GM10847 (cell line): ENCODE data around the gene RASSF4.

Experiments
- POLR2A ChIP-seq: IDR thresholded peaks from 2 replicates; pipeline ENCODE4 v1.6.1; 2011; ENCODE audit not compliant: insufficient read length; ENCODE audit errors: extremely low read depth

RASSF4 gene

DNA sequence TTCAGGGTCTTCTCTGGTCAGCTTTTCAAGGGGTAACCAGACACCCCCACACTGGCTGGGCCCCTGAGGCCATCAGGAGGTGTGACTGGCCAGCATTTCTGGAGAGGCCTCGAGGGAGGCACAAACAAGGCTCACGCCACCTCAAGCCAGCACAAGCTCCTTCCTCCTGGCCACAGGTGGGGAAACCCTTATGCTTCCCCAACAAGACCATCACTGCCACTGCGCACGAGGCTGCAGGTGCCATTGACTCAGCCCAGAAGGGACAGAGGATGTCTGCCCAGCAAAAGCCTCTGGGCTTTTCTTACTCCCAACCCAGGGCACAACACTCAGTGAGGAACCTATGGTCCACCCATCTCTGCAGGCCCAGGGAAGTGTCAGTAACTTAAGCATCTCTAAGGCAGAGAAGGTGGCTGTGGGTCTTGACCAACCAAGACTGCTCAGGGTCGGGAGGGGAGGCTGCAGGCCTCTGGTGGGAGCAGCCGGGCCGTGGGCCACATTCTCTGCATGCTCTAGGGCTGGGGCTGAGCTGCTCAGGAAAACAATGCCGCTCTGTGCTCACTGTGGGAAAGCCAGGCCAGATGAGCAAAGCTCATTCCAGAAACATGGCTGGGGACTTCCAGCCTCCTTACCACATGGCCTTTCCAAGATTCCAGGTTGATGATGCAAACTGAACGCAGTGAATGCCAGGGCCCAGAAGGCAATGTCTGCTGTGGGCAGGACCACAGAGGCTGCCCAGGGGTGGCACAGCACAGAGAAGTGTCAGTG, 24.2 kb upstream of the RASSF4 start:
- TF ChIP-seq POLR2A, result no peak

DNA sequence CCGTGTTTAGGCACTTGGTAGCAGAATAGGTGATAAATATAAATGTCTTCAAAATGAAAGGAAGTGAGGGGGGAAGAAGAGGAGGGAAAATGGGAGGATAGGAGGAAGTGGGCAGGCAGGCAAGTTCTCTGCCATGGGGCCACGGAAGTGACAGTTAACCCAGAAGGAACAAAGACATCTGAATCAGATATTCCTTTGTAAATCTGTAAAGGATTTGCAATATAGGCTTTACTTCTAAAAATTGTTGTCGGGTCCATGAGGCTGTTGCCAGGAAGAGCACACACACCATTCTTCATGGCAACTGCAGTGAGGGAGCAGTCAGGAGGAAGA, 23.7 kb upstream of the RASSF4 start:
- TF ChIP-seq POLR2A, result no peak

DNA sequence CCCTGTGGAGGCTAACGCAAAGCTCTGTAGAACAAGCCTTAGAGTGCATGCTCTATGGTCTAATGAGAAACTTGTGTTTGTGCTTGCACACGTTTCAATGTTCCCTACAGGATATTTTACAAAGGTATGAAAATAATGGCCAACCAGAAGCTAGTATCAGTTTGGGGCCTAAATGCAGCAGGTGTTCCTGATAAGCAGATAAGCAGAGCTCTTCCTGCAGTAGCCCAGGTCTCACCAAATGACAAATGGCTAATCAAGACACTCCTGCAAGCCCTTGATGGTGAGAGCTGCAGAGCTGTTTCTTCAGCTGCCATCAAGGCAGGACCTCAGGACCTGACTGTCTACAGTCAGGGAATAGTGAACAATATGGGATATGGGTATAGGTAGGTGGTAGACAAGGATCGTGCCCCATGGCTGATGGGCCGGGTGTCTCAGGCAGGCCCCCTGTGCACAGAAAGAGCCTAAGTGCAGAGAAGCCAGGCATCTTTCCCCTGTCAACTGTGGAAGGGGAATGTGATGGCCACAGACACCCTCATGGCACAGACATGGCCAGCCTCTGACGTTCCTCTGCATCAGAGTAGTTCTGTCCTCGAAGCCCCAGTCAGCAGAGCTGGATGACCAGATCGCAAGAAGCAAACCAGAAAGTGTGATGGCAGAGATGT, 23.2 kb upstream of the RASSF4 start:
- TF ChIP-seq POLR2A, result no peak

DNA sequence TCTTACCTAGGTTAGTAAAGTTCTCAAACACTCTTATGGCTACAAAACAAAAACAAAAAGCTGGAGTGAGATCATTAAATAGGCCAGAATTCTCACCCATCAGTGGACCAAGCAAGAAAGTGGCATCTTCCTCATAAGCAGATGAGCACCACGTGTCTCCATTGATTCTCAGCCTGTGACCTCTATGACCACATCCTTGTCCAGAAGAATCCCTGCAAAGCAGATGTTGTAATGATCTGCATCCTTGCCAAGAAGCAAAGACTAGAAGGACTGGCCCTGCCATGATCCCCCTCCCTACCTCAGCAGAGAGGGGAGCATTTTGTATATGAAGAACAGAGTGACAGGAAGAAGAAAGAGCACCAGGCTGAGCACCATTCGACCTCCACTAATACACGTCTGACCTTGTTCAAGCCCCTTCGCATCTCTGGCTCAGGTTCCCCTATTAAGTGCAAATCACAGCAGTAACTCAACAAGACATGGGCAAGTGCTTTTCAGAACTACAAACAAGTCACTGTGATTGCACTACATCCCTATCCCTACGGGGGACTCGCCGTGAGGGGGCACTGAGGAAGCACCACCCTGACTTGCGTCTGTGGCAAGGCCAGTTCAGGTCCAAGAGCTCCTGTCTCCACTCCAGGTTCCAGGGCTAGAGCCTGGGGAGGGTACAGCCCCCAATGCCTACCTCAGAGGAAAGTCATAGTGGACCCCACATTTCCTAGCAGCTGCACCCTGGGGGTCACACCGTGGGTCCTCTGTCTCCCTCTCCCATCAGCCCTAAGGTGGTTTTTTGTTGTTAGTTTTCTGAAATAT, 22.2 kb upstream of the RASSF4 start:
- no peak for TF ChIP-seq POLR2A

DNA sequence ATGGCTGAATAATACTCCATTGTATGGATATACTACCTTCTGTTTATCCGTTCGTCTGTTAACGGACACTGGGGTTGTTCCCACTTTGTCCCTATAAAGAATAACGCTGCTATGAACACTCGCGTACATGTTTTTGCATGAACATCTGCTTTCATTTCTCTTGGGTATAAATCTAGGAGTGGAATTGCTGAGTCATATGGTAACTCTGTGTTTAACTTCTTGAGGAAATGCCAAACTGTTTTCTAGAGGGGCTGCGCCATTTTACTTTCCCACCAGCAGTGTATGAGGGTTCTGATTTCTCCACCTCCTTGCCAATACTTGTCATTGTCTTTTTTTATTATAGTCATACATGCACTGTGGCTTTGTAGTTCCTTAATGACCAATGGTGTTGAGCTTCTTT, 20.6 kb upstream of the RASSF4 start:
- no peak for TF ChIP-seq POLR2A

DNA sequence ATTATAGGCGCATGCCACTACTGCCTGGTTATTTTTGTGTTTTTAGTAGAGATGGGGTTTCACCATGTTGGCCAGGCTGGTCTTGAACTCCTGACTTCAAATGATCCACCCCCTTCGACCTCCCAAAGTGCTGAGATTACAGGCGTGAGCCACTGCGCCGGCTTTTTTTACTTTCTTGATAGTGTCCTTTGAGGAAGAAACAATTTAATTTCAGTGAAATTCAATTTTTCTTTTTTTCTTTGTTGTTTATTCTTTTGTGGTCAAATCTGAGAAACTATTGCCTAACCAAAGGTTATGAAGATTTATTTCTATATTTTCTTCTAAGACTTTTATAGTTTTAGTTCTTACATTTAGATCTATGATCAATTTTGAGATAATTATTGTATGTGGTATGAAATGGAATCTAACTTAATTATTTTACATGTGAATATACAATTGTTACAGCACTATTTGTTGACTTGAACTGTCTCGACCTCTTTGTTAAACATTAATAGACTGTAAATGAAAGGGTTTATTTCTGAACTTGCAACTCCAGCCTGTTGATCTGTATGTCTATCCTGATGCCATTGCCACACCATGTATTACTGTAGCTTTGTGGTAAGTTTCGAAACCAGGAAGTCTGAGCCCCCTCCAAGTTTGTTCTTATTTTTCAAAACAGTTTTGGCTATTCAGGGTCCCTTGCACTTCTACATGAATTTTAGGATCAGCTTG, 19.8 kb upstream of the RASSF4 start:
- no peak for TF ChIP-seq POLR2A

DNA sequence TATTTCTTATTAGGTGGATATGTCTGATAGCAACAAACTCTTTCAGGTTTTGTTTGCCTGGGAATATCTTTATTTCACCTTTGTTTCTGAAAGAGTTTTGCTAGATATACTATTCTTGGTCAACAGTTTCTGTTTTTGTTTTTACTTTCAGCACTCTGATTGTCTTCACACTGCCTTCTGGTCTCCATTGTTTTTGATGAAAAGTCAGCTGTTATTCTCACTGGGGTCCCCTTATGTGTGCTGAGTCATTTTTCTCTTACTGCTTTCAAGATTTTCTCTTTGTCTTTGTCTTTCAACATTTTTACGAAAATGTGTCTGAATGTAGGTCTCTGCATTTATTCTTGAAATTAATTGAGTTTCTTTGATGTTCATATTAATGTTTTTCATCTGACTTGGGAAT, 15.2 kb upstream of the RASSF4 start:
- no peak for TF ChIP-seq POLR2A

DNA sequence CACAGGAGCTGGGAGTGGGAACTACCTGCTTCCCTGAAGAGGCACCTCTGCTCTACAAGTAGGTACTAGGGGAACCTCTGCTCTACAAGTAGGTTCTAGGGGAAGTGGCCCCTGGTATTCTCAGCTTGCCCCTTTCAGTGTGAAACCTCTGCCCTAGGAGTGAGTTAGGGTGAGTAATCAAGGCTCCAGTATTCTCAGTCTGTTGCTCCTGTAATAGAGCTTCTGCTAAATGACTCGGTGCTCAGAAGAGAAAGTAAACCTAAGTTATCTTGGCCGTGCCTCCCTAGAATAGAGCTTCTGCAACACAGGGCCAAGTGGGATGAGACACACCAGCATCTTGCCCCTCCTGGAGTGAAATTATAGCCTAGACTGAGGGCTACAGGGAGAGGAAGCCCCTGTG, 13.4 kb upstream of the RASSF4 start:
- TF ChIP-seq POLR2A, result no peak

DNA sequence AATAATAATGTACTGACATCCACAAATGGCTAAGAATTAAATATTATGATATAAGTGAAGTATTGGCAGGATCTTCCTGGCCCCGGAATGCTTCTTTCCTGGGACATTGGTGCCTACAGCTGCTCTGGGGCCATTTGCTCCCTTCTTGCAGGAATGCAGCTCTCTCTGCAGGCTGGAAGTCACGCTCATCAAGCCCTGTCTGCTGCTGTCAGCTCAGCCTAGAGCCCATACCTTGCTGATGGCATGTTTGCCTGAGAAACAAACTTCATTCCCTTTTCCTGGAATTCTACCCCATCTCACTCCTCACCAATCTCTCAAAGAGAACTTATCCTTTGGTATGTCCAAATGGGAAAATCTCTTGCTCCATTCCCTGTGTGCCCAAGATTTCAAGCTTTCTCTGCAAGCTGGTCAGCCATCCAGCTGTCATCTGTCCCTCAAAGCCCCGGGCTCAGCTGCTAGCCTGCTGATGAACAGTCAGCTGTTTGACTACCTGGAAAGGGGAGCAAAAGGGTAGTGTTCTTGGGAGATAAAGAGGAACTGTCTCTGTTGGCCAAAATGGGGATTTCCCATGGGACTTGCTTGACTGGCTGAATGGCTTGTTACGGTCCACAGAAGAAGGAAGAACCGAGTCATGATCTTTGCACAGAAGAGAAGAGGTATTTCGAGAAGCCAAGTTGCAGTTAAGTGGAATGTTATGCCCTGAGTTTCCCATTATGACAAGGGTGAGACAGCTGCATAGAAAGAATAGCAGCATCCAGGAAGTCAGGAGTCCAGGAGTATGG, 12.0 kb upstream of the RASSF4 start:
- TF ChIP-seq POLR2A, result no peak

DNA sequence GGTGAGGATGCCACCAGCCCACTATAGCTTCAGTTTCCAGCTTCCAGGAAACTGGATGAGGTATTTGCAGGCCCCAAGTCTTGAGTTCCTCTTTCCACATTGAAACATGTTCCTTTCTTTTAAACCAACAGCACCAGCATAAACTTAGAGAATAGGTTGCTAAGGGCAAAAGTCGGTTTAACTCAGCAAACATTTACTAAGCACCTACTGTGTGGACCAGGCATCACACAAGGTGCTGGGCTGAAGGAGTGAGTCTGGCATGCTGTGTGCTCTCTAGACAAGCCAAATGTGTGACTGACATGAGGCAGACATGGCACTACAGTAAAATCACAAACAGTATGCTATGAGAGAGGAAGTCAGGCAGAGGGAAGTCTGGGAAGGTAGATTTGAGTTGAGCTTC, 11.0 kb upstream of the RASSF4 start:
- no peak for TF ChIP-seq POLR2A

DNA sequence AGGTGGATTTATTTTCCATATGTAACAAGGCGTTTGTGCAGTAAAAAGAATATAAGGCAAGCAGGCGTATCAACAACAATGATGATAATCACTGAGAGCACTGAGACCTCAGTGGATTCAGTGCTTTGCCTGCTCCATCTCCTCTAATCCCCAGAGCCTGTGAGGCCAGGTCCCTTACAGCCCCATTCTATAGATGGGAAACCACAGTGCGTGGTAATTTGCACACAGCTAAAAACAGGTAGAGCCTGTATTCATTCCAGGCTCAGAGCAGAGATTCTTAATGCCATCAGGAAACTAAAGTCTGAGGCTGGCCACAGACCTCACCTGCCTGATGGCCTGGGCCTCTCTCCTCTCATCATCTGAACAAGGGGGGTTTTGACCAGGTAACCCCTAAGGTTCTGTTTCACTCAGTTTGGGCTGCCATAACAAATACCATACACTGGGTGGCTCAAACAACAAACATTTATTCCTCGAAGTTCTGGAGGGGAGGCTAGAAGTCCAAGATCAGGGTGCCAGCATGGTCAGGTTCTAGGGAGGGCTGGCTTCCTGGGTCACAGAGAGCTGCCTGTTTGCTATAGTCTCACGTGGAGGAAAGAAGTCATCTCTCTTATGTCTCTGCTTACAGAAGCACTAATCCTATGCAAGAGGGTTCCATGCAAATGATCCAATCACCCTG, 10.3 kb upstream of the RASSF4 start:
- TF ChIP-seq POLR2A, result no peak

DNA sequence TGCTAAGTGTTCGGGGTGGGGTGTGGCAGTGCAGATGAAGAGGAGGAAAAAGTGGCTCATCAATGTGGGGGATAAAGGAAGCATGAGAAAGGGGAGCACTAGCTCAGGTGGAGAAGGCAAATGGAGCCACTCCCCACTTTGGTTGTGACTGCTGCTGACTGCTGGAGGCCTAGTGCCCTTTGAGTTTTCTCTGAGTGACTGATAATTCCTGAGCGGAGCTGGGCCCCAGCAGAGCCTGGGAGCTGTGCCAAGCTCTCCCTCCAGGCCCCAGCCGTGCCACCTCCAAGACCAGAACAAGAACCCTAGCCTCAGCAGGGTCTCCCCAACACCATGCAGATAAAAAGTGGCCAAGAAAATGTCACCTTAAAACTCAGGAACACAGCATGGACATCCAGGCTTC, 9.7 kb upstream of the RASSF4 start:
- TF ChIP-seq POLR2A, result no peak

DNA sequence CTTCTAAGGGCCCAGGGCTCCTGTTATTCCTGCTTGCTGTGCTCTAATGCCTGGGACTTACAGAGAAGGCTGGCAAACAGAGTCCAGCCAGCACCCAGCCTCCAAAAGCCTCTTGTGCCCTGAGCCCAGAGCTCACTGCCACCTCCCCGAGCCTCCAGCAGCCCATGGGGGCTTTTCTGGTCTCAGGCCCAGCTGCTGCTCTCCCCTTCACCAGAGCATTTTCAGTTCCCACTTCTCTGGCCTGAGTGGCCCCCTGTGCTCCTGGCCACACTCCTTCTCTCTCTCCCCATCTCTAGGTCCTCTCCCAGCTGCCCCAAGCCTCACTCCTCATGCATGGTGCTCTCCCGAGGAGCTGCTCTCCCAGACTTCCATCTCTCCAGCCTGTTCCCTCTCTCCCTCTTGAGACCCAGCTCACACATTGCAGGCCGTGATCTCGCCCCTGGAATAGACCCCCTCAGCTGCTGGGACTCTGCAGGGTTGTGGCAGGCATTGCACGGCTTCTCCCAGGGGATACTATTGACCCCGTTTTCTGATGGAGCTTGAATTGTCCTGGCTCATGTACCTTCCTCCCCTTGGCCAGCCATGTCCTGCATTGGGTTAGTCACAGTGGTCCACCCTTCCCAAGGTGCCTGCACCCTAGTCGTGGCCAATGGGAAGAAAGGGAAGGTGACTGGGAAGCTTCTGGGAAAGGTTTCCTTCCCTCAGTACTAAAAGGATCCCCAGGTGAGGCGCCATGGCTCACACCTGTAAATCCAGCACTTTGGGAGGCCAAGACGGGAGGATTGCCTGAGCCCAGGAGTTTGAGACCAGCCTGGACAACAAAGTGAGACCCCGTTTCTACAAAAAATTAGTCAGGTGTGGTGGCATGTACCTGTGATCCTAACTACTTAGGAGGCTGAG, 9.0 kb upstream of the RASSF4 start:
- TF ChIP-seq POLR2A, result no peak

DNA sequence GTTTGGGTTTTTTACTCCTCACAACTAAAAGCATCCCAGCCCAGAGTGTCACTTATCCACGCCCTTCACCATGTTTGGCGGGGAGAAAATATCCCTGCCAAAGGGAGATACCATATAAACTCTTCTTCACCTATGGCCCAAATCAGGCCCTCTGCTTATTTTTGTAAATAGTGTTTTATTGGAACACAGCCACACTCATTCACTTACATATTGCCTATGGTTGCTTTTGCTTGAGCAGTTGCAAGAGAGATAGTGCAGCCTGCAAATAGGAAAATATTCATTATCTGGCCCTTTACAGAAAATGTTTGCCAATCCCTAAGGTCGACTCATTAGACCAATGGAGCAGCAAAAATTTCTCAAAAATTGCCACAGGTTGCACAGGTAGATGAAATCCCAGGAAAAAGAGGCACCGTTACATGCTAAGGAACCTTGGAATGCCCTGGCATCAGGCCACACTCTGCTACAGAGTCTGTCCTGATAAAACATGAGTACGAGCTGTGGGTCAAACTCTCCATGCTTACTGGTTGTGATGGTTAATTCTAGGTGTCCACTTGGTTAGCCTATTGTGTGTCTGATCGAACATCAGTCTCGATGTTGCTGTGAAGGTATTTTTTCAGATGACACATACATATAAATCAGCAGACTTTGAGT, 7.9 kb upstream of the RASSF4 start:
- TF ChIP-seq POLR2A, result no peak
